Bronchial epithelial cell (primary cell): Measurements from ENCODE around the gene DGKB. TPM values are rescaled to one million over a fixed set of nuclear protein-coding genes. Genes with fewer than 3 reads are reported as not detected.

Experiments
- DNase-seq: peaks from one replicate; pipeline ENCODE4 v3.0.0-alpha.2; 2010; ENCODE audit warnings: low read depth
- FAIRE-seq: peaks from 2 replicates; lab custom pipeline; 2011; peaks lifted over from hg19 to GRCh38; lab: Jason Lieb, UNC
- H3K27me3 ChIP-seq: 2 replicates; pipeline ENCODE4 v1.5.1; 2011; ENCODE audit warnings: low read length; ENCODE audit not compliant: control insufficient read depth, insufficient read depth
- H3K36me3 ChIP-seq: 2 replicates; pipeline ENCODE4 v1.5.1; 2011; ENCODE audit warnings: low read length; ENCODE audit not compliant: control insufficient read depth, insufficient read depth
- H3K4me3 ChIP-seq: 2 replicates; pipeline ENCODE4 v1.5.1; 2011; ENCODE audit warnings: mild to moderate bottlenecking, low read depth, low read length, control low read depth
- CTCF ChIP-seq: IDR thresholded peaks from 2 replicates; pipeline ENCODE4 v1.5.1; 2011; ENCODE audit warnings: mild to moderate bottlenecking, moderate library complexity, low read length, control low read depth, inconsistent platforms; ENCODE audit not compliant: insufficient read depth, severe bottlenecking
- total RNA-seq: library from RNA; depleted of rRNA; stranded (reverse); fragments of >200 nt; gene quantifications from 2 replicates; pipeline ENCODE4 v1.2.1, GENCODE V29; 2014

The DGKB gene
- total RNA-seq, 1 donor from 2014 or later = not detected

- no peak for TF ChIP-seq CTCF
- no peak overlapping the region for H3K4me3 ChIP-seq
- H3K36me3 ChIP-seq = no peaks in the 10 kb centered on the region
- DNase-seq = peak; percentile 54
- H3K27me3 ChIP-seq = no peaks in the 10 kb centered on the region
- FAIRE-seq = no peak
Measured at GRCh38 chr7:14604606-14605005, 297.9 kb downstream of the DGKB start.

DNA sequence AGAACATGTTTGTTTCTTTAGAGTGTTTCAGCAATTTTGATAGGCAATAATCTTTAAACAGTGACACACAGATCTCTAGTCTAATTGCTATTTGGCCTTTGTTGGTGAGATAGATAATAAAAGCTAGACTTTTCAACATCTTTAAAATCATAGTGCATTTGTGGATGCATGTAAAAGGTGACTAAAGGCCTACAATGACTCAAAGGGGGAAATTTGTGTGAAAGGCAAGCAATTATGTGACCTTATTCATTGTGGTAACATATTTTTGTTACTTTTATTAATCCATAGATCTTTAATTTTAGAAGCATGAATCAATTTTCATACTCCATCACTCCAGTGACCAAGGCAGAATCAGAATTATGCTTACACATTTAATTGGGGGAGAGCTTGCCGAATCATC lies 299.7 kb downstream of the DGKB start:
- DNase-seq = peak; percentile 3

DNA sequence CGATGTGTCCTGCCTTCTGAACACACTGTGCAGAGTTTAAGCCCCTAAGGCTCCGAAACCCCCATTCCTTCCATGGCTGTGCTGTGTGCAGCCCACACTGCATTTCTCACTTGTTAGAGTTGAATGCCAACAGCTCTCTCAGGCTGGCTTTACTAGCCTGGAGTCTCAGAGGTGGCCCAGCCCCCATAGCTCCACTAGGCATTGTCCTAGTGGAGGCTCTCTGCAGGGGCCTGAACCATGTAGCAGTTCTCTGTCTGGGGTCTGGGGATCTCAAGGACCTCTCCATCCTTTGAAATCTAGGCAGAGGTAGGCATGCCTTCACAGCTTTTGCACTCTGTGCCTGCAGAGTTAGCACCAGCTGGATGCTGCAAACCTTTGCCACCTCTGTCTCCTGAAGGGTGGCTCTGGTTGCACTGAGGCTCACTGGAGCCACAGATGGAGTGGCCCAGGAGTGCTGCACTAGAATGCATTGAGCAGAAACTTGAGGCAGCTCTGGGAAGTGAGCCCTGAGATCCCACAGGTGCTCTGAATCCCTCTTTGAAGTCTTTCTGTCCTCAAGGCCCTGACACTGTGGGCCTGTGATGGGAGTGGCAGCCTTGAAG lies 301.7 kb downstream of the DGKB start:
- H3K36me3 ChIP-seq = no peaks in the 10 kb centered on the region
- FAIRE-seq (peak; percentile 40), DNase-seq (no peak)
- TF ChIP-seq CTCF = no peak
- no peak overlapping the region for H3K4me3 ChIP-seq
- no peaks in the 10 kb centered on the region for H3K27me3 ChIP-seq

More for the DNA sequence above, 299.7 kb downstream of the DGKB start:
- no peak for TF ChIP-seq CTCF
- FAIRE-seq = no peak
- H3K4me3 ChIP-seq = no peak overlapping the region
- H3K36me3 ChIP-seq = no peaks in the 10 kb centered on the region
- H3K27me3 ChIP-seq = no peaks in the 10 kb centered on the region

DNA sequence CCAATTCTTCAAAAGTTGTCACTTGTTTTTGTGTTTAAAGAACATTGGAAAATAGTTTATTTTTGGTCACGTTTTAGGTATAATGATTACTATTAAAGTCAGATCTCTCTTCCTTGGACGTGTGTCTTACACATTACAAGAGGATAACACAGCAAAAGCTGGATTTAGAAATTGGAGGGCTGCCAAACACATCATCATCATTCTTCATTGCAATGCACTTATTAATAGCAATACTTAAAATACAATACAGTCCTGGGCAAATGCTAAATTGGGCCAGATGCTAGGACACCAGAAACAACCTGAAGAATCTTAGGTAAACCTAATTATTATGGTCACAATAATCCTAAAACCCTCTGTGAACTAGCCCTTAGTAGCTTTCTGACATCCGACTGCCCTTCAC lies 303.6 kb downstream of the DGKB start:
- no peak for TF ChIP-seq CTCF
- FAIRE-seq = no peak
- peak; percentile 46 for DNase-seq
- no peaks in the 10 kb centered on the region for H3K36me3 ChIP-seq
- no peaks in the 10 kb centered on the region for H3K27me3 ChIP-seq
- no peak overlapping the region for H3K4me3 ChIP-seq

- TF ChIP-seq CTCF = no peak
- peak; percentile 63 for DNase-seq
- no peaks in the 10 kb centered on the region for H3K27me3 ChIP-seq
- FAIRE-seq = no peak
- H3K36me3 ChIP-seq = no peaks in the 10 kb centered on the region
- no peak overlapping the region for H3K4me3 ChIP-seq
Measured at GRCh38 chr7:14596421-14596820, 306.1 kb downstream of the DGKB start.

DNA sequence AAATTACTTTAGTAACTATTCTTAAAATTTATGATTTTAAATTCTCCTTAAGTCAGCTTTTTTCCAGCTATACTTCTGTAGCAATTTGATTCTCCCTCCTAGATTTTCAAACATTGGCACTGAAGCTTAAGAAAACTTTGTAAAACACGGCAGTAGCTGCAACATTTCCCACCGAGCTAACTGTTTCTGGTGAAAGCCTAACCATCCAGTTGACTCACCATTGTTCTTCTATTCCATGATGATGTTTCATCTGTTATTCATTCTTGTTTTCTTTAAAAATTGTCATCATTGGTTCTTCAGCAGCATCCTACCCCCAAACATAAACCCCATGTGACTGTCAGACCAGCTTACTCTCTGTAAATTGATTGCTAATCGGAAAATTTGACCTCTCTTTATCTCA lies 312.3 kb downstream of the DGKB start:
- FAIRE-seq = no peak
- no peak for TF ChIP-seq CTCF
- Histone ChIP-seq H3K27me3 (no peaks in the 10 kb centered on the region), H3K36me3 (no peaks in the 10 kb centered on the region), H3K4me3 (no peak overlapping the region)
- DNase-seq = no peak
